ENCODE data around the gene TP53TG3F.
"Not testable (repeated sequence)": the region's sequence is repeated elsewhere in the genome, so short reads cannot be mapped to it uniquely, and the experiment has no call there.

The TP53TG3F gene, protein sequence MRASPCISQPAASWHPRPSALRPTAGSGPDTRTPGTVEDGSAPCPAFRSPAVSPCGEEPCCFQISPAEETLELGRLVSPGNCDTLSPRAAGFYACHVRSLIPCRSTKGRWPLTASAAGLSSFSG

DNA sequence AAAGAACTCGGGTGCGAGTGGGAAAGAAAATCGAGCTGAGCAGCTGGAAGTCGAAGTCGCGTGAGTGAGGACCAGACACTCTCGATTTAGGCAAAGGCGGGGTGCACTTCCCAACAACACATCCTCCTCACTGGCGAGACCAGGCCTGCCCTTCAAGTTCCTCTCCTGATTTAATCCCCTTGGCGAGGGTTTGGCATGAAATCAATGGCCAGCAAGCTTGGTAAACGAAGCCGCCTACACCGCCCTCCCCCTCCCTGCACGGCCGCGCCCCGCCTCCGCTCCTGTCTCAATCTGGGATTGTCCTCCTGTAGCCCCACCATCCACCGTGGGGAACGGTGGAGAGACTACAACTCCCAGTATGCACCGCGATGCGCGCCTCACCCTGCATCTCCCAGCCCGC, at the start of gene TP53TG3F:
Gene TP53TG3F (plus strand): TSS at position 301 of the 400 bp plus-strand sequence. CDS start 68 bp downstream, at position 369.
- DNase-seq, result not testable (repeated sequence)

DNA sequence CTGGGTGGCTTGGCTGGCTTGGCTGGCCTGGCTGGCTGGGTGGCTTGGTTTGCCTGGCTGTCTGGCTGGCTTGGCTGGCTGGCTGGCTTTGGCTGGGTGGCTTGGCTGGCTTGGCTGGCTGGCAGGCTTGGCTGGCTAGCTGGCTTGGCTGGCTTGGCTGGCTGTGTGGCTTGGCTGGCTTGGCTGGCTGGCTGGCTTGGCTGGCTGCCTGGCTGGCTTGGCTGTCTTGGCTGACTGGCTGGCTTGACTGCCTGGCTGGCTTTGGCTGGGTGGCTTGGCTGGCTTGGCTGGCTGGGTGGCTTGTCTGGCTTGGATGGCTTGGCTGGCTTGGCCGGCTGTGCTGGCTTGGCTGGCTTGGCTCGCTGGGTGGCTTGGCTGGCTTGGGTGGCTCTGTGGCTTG, 32.2 kb downstream of the TP53TG3F start:
- not testable (repeated sequence) for DNase-seq

DNA sequence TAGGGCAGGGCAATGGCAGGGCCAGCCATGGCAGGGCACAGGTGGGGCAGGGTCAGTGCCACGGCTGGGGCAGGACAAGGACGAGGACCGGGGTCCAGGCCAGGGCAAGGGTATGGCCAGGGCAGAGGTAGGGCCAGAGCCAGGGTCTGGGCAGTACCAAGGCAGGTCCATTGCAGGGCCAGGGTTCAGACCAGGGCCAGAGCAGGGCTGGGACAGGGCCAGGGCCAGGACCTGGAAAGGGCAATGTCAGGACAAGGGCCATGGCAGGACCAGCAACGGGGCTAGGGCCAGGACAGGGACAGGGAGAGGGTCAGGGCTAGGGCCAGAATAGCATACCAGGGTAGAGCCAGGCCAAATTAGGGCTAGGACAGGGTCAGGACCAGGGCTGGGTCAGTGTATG, 47.8 kb downstream of the TP53TG3F start:
- not testable (repeated sequence) for DNase-seq

DNA sequence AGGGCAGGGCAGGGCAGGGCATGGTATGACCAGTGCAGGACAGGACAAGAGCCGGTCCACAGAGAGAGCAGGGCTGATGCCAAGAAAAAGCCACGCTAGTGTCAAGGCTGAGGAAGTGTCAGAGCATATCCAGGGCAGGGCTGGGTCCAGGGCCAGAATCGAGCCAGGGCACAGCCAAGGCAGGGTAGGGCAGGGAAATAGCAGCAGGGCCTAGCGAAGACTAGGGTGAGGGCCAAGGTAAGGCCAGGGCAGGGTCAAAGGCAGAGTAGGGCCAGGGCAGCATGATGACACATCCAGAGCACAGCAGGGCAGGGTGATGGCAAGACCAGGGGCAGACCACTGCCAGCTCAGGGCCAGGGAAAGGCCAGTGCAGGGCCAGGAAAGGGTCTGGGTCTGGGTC, 49.7 kb downstream of the TP53TG3F start:
- DNase-seq, result not testable (repeated sequence)

DNA sequence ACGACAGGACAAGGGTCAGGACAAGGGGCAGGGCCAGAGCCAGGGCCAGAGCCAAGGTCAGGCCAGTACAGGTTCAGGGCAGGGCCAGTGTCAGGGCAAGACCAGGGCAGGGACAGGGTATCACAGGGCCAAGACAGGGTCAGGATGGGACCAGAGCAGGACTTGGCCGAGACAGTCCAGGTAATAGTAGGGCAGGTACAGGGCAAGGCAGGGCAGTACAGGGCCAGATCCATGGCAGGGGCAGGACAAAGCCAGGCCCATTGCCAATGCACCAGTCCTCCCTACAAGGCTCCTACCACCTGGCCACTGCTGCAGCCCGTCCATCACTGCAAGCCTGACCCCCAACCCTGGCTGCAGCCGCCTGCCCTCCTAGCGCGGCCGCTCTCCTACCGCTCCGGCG, 50.5 kb downstream of the TP53TG3F start:
- DNase-seq, result not testable (repeated sequence)
